Ureter (tissue), 1 donor: Measurements from ENCODE around the gene CRYGB. TPM values are rescaled to one million over a fixed set of nuclear protein-coding genes. Genes with fewer than 3 reads are reported as not detected.
A peak's percentile ranks its signal among the peaks of the same experiment; 100 is the strongest.

ENCODE experiments used
- DNase-seq: peaks from one replicate; pipeline ENCODE4 v3.0.0-alpha.2; 2020; ENCODE audit warnings: low spot score
- total RNA-seq: library from RNA; stranded (reverse); gene quantifications from one replicate; pipeline ENCODE4 v1.2.4, GENCODE V29; 2023
- donor health status: DM: yes; HTN: yes; CAD: no.

The CRYGB gene
- total RNA-seq: not detected

GRCh38 chr2:208146006-208146405 is at the start of gene CRYGB:
TSS of gene CRYGB (minus strand) at chr2:208146158. CDS start at chr2:208146120, 38 bp downstream.
- DNase-seq: no peak

- DNase-seq: no peak
These were observed 49.6 kb upstream of the CRYGB start for GRCh38 chr2:208195531-208195930.

- DNase-seq: peak; percentile 52
These were observed 46.8 kb upstream of the CRYGB start for GRCh38 chr2:208192611-208193236.

GRCh38 chr2:208189810-208190503 is 44.0 kb upstream of the CRYGB start, which contains the start of gene C2orf80:
TSS of gene C2orf80 (minus strand) at chr2:208190030. CDS start at chr2:208186986, 3,044 bp downstream.
- no peak for DNase-seq

GRCh38 chr2:208189069-208189809 is 43.3 kb upstream of the CRYGB start:
- no peak for DNase-seq

GRCh38 chr2:208186893-208187292 is 40.9 kb upstream of the CRYGB start:
- DNase-seq: no peak

GRCh38 chr2:208186465-208186864 is 40.5 kb upstream of the CRYGB start:
- DNase-seq: no peak

GRCh38 chr2:208183972-208184705 is 38.2 kb upstream of the CRYGB start:
- DNase-seq: no peak

- DNase-seq: no peak
These were observed 37.6 kb upstream of the CRYGB start for GRCh38 chr2:208183526-208183925.

GRCh38 chr2:208182835-208183234 is 36.9 kb upstream of the CRYGB start:
- DNase-seq: no peak

GRCh38 chr2:208179028-208179609 is 33.2 kb upstream of the CRYGB start:
- DNase-seq: no peak

- DNase-seq: no peak
These were observed 29.8 kb upstream of the CRYGB start for GRCh38 chr2:208175840-208176153.

- peak; percentile 91 for DNase-seq
These were observed 29.3 kb upstream of the CRYGB start for GRCh38 chr2:208175069-208175839.

- DNase-seq: no peak
These were observed 28.2 kb upstream of the CRYGB start for GRCh38 chr2:208174144-208174543.

- DNase-seq: no peak
These were observed 26.2 kb upstream of the CRYGB start for GRCh38 chr2:208172125-208172524.

- DNase-seq: no peak
These were observed 19.2 kb upstream of the CRYGB start for GRCh38 chr2:208164951-208165755.

- DNase-seq: no peak
These were observed 17.5 kb upstream of the CRYGB start, which contains the start of gene CRYGA for GRCh38 chr2:208163489-208163888. TSS of gene CRYGA (minus strand) at chr2:208163589. CDS start at chr2:208163556, 33 bp downstream.

- no peak for DNase-seq
These were observed 10.5 kb upstream of the CRYGB start for GRCh38 chr2:208156439-208156838.

GRCh38 chr2:208153156-208153555 is 7.2 kb upstream of the CRYGB start:
- no peak for DNase-seq

- no peak for DNase-seq
These were observed 5.0 kb upstream of the CRYGB start for GRCh38 chr2:208150956-208151355.
